GM18861 (cell line): ENCODE results near the gene RNF130.
"Not testable (repeated sequence)": the region's sequence is repeated elsewhere in the genome, so short reads cannot be mapped to it uniquely, and the experiment has no call there.

Experiments used
- ATAC-seq: cut with Tn5 transposase; IDR thresholded peaks from one replicate; pipeline ENCODE4 v1.9.1; 2021; ENCODE audit not compliant: unreplicated experiment

RNF130 gene

DNA sequence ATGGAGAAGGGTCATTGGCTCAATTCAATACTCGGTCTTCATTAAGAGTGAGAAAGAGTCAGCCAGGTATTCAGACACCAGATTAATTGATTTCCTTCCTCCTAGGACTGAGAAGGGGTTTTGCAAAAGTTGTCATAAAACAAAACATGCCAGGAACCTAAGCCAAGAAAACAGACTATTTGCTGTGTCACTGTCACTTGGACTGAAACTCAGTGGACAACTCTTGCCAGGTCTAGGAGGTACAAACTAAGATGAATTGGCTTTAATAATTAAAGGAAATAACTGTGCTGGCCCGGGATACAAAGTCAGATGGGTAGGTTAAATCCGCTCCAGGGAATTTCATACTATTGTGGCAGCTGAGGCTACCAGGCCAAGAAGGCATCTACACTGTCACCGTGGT is 92.8 kb downstream of the RNF130 start:
- no peak for ATAC-seq

DNA sequence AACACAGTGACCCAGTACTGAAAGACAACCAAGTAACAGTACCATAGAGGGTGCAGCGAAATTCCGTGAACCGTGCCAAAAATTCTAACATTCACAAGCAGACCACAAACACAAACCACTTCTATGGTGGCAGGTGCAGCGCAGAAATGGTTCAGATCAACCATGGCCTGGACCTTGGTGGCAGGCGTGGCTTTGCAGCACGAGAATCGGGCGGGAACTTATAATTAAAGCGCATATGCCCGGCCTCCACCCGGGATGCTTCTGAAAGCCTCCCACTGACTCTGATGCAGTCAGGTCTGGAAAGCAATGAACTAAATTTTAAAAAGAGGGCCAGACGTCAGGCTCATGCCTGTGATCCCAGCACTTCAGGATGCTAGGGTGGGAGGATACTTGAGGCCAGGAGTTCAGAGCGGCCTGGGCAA is 95.8 kb downstream of the RNF130 start:
- no peak for ATAC-seq

DNA sequence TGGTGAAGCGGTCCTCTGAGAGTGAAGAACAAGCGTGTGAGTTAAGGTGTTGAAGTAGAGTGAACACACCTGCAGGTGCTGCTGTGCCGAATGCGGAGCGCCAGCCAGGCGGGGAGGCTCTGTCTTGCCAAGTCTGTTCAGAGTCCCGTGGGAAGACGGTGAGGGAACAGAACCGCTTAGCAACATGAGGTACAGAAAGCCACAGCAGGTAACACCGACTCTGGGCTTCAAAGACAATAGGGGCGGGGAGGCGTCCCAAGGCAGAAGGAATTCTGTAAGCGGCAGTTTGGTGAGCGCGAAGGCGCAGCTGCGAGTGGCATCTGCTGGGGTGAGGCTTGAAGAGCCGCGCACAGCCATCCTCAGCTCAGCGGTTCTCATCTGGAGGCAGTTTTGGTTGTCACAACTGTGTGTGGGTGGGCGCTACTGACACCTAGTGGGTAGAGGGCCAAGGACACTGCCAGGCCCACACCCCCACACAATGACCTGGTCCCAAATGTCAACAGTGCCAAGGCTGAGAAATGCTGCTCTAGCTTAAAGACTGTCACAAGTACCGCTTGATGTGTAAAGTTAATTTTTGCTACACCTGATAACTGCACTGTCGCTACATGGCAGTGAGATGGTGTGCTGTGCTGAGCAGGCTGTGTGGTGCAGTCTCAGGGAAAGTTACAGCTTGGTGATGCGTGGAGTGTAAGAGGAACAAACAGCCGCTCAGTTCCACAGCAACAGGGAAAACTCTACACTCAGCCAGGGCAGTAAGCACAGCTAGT is 96.4 kb downstream of the RNF130 start:
- ATAC-seq: no peak

DNA sequence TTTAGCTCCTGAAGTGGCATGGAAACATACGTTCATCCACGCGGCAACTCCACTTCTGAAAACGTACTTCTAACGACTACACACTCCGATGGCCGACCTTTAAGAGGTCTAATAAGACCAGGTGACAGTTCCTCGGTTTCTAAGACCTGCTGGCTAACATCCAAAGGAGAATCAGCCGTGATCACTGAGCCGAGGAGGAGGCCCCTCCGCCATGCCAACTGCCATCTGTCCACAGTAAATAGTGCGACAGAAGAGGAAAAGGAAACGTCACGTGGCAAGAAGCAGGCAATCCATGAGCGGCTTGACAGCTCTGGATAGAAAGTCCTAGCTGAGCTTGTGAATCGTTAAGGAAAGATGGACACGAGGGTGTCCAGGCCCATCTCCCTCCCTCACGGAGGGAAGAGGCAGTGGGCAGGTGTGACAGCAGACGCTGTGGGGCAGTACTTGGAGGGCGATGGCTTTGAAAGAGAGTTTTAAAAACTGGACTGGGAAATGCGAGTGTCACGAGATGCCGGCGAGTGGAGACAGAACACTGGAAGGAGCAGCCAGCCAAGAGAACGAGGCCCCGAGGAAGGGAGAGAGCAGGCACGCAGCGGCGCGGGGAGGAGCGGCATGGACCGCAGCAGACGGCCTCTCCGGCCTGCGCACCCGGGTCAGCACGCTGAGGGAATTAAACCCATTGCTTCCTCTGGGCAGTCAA is 97.2 kb downstream of the RNF130 start:
- ATAC-seq: no peak

DNA sequence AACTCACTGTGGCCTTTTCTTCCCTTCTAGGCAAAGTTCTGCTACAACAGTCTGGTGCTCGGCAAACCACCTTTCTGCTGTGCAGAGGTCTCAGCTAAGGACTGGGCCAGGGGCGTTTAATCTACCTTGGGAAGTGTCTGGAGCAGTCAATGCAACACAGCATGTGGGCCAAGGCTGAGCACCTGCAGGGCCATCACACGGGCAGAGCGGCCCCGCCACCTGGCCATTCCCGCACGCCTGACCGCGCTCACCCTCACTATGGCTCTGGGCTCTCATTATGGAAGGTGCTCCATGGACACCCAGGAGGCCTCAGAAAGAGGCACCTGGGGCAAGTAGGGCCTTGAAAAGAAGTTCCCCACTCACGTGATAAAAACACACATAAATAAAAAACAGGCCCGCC is 98.2 kb downstream of the RNF130 start:
- ATAC-seq: no peak

DNA sequence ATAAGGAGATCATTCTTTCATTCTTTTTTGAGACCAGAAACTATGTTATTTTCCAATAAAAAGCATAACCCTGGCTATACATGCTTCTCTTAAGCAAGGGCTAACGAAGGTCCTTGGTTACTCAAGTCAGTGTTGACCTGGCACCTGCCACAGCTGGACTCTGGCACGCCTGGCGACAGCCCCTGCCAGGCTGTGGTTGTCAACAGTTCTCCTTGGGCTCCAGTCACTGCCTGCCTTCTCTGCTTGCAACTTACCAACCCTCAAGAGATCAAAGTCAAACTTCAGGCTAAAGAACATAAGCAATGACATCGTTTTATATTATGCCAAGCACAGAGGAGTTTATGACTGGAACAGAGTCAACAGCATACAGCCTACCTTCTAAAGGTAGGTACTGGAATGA is 102.4 kb downstream of the RNF130 start:
- no peak for ATAC-seq

DNA sequence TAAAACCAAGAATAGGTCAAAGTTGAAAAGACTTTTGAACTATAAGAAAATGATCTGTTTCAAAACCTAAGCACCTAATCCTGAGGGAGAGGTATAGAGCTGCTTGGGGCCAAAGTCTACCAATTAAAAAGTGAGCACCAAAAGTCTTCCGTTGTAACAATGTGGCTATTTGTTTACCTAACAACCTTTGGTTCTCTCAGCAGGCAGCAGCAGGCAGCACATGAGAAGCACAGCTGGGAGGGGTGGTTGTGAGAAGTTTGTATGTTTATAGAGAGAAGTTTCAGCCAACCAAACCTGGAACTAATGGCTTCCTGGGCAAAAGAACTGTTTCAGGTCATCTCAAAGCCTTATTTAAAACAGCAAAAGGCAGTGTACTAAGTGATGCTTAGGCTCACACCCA is 104.1 kb downstream of the RNF130 start:
- ATAC-seq: no peak

DNA sequence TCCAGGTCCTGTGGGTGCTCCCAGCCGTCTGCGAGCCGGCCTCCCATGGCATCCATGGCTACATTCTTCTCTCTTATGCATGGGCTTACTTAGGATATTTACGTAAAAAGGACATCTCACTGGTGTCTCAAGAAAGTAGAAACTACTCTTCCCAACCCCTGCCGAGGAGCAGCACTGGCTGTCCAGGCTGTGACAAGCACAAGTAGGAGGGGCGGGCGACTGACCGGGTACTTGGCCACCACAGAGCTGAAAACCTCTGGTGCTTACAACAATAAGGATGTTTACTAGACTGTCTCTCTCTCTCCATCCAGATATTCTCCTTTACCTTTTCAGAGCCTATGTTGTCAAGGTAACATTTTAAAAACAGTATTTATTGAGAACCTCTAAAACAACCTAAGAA is 107.5 kb downstream of the RNF130 start:
- no peak for ATAC-seq

DNA sequence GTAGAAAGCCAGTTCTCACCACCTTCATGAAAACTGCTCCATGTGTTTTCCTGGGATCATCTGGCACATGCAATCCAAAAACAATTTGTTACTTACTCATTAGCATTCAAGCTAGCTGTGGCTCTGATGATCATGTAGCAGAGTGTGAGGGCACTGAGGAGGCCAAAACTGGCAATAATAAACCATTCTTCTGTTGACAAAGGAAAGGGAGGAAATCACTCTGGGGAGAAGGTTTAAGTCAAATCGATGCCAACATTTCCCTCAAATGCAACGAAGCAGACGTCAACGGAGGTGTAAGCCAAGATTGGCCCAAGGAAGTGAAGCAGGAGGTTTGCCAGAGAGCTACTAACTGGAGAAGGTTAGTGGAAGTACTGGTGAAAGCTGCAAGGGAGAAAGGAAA is 108.2 kb downstream of the RNF130 start:
- ATAC-seq: no peak

DNA sequence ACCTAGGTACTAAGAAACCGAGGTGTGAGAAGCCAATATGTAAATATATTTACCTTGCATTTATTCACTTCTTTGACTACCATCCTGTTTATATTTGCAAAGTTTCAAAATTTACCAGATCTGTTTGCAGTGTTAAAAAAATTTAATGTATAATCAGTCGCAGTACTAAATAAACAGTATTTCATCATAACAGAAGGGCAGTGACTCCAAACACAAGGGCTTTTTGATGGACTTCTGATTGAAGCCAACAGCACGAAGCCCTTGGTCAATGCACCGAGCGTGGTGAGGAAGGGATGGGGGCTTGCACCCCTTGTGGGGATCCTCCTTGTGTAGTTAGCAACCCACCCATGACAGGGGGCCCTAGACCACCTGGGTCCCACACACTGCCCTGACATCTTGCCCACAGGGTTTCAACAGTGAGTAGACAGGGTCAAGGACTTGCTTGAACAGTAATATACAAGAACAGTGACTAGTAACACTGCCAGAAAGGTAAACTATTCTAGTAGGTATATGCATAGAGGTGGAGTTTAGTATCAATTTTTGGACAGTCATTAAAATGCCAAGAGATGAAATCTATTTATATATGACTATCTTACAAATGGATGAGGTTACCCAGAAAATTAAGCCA is 111.2 kb downstream of the RNF130 start:
- ATAC-seq: no peak

DNA sequence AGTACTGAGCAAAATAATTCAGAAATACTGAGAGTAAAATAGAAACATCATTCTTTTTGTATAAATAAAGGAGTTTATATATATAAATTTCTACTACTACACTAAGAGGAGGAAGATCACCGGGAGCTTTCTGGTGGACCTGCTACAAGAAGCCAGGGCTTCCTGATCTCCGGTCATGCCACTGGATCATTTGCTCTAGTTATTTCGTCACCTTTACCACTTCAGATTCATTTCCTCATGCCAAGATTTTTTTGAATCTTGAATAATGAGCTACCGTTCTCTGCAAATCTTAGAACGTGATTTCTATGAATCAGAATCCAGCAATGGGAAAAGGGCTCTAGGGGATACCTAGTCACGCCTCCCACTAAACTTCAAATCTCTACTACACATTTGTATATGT is 111.9 kb downstream of the RNF130 start:
- ATAC-seq: no peak

DNA sequence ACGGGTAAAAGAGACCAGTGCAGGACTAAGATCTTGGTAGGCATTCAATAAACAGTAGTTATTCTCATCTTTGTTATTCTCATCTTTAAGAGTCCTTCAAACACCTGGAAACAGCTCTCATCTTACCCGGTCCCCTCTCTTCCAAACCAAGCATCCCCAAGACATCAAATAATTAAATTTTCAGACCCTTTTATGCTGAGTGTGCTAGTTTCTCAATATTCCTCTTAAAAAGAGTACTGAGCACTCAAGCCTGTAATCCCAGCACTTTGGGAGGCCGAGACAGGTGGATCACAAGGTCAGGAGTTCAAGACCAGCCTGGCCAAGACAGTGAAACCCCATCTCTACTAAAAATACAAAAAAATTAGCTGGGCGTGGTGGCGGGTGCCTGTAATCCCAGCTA is 112.4 kb downstream of the RNF130 start:
- ATAC-seq: not testable (repeated sequence)

DNA sequence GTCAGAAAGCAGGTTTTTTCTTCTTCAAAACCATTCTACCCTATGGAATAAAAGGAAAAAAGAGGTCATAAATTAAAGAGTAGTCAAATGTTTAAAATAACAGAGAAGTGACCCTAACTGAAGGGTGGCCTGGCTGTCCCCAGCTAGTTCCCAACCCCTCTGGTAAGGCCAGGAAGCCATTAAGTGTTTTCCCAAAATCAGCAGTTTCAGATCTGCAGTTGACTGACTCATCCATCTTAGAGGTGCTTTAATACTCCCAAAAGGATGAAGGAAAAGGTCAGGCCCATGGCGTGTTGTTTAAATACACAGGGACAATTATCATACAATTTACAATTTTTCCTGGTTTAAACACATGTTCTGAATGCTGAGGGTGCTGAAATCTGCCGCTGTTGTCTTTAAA is 115.9 kb downstream of the RNF130 start:
- ATAC-seq: no peak

DNA sequence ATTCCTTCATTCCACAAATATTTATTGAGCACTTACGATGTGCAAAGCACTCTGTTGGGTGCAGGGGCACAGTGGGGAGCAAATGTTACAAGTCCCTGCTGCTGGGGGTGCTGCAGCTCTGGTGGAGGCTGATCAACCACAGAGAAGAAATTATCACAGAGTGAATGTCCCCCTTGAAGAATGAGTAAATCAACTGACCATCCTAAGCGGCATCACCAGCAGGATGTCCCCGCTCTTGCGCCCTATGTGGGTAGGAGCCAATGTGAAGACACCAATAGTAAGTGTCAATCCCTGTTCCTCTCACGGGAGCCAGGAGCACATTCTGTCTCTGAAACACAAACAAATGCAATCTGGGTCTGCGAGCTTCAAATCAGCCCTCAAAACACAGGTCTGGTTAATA is 116.5 kb downstream of the RNF130 start:
- no peak for ATAC-seq

DNA sequence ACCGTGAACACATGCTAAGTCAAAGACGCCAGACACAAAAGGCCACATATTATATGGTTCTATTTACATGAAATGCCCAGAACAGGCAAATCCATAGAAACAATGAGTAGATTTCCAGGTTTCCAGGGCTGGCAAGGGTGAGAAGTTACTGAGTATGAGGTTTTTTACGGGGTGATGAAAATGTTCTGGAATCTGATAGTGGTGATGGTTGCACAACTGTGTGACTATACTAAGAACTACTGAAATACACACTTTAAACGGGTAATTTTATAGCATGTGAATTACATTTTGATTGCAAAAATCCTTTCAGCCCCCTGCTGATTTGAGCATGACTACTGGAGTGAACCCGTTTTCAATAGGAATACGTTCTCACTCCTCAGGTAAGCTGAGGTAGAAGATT is 117.1 kb downstream of the RNF130 start:
- ATAC-seq: no peak

DNA sequence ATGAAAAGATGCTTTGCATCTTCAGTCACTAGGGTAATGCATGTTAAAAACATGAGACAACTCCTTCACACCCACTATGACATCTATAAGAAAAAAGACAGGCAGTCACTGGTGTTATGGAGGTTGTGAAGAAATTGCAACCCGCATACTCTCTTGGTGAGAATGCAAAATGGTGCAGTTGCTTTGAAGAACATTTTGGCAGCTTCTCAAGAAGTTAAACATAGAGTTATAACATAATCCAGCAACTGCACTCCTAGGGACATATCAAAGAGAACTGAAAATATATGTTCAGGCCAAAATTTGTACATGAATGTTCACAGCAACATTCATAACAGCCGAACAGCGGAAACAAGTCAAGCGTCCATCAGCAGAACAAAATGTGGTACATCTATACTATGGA is 117.6 kb downstream of the RNF130 start:
- no peak for ATAC-seq

DNA sequence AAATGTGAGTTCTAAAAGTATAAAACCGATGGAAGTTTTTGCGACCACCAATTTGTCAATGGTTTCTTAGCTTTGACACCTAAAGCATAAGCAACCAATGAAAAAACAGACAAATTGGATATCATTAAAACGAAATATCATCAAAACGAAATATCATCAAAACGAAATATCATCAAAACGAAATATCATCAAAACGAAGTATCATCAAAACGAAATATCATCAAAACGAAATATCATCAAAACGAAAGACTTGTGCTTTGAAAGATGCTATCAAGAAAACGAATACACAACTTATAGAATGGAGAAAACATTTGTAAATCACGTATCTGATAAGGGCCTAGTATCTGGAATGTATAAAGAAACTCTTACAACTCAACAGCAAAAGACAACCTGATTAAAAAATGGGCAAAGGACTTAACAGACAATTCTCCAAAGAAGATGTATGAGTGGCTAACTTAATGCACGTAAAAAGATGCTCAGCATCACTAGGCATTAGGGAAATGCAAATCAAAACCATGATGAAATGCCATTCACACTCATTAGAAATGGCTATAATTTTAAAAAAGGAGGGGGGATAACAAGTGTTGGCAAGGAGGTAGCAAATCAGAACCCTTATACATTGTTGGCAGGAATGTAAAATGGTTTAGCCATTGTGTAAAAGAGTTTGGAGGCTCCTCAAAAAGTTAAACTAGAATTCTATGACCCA is 134.4 kb downstream of the RNF130 start:
- ATAC-seq: no peak

DNA sequence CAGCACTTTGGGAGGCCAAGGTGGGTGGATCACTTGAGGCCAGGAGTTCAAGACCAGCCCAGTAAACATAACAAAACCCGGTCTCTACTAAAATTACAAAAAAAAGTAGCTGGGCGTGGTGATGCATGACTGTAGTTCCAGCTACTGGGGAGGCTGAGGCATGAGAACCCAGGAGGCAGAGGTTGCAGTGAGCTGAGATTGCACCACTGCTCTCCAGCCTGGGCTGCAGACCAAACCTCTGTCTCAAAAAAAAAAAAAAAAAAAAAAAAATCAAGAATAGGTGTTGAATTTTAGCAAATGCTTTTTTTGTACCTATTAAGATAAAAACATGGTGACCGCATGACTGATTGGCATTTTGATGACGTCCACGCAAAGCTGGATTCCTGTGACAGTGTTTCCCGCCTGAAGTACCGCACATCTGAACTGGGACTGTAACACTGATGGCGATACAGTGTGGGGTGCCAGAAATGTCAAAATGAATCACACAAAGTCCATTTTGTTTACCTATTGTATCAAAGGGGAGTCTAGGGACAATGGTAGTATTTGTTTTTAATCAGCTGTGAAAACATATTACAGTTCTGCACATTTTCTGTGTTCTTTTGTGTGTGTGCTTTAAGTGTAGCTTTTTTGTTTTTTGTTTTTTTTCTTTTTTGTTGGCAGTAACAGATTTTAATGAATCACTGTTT is 140.6 kb downstream of the RNF130 start:
- no peak for ATAC-seq

DNA sequence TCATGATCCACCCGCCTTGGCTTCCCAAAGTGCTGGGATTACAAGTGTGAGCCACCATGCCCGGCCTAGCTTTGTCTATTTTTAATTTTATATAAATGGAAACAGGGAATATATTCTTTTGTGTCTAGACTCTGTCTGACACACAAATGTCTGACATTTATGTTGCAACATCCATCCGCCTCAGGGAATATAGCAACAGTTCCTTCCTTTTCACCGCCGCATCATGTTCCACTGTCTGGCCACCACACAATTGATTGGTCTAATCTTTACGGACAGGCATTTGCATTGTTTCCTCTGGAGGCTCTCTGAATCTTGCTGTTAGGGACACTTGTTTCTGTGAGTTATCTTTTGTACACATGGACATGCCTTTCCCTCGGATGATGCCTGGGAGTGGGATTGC is 143.7 kb downstream of the RNF130 start:
- no peak for ATAC-seq

DNA sequence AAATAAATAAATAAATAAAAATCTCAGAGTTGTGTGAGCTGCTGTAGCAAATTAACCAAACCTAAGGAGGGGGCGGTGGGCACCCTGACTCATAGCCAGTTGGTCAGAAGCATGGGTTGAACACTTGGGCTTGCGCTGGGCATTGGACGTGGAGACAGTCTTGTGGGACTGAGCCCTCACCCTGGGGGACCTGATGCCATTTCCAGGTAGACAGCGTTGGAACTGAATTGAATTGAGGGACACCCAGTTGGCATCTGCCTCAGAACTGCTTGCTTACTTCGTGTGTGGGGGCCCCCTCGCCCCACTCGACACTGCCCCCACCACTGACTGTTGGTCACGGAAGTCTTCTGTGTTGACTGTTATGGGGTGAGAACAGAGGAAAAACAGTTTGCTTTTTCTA is 144.9 kb downstream of the RNF130 start:
- no peak for ATAC-seq

DNA sequence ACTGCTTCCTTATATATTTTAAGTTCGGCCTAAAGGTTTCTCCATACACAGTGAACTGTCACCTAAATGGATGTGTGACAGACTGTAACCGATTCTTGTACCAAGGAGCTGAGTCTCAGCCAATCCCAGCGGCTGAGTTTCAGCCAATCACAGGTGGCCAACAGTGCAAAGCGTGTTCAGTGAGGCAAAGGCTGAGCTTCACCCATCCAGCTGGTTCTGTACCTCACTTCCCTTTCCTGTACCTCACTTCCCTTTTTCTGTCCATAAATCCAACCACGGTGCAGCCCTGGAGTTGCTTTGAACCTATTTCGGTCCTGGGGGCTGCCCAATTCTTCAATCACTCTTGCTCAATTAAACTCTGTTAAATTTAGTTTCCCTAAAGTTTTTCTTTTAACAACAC is 148.1 kb downstream of the RNF130 start:
- ATAC-seq: no peak
